HG03066 (cell line): ENCODE measurements around the gene TMEM18.

ENCODE experiments used
- ATAC-seq: cut with Tn5 transposase; IDR thresholded peaks from one replicate; pipeline ENCODE4 v1.9.1; 2021; ENCODE audit warnings: low read depth; ENCODE audit not compliant: unreplicated experiment

The TMEM18 gene

DNA sequence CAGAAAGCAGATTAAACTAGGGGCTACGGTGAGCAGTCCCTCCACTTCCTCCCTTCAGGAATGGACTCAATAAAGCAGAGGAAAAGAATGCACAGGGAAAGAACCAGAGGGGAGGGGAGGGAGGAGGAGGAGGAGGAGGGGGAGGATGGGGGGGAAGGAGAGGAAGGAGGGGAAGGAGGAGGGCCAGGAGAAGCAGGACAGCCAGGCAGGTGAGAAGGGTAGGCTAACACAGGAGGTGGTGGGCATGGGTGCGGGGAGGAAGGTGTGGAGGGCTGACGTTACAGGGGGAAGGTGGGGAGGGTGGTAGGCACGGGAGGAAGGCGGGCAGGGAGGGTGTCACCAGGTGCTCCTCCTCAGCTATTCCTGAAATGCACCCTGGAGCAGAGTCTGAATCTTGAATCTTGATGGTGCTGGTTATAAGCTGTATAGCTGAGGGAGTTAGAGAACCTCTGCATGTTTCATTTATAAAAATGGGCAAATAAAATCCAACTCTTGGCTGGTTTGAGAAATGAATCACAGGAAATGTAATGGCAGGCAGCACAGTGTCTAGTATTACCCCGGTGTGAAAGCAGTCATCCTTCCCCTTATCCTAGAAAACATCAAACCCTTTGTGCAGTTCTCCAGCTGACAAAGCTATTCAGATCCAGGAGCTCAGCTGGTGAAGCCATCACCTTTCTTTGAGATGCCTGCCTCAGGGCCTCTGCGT is 3.4 kb downstream of the TMEM18 start:
- ATAC-seq: no peak

GRCh38 chr2:673016-673415 is 4.2 kb downstream of the TMEM18 start:
- ATAC-seq: no peak

- no peak for ATAC-seq
Measured at GRCh38 chr2:672606-672905, 4.7 kb downstream of the TMEM18 start.

DNA sequence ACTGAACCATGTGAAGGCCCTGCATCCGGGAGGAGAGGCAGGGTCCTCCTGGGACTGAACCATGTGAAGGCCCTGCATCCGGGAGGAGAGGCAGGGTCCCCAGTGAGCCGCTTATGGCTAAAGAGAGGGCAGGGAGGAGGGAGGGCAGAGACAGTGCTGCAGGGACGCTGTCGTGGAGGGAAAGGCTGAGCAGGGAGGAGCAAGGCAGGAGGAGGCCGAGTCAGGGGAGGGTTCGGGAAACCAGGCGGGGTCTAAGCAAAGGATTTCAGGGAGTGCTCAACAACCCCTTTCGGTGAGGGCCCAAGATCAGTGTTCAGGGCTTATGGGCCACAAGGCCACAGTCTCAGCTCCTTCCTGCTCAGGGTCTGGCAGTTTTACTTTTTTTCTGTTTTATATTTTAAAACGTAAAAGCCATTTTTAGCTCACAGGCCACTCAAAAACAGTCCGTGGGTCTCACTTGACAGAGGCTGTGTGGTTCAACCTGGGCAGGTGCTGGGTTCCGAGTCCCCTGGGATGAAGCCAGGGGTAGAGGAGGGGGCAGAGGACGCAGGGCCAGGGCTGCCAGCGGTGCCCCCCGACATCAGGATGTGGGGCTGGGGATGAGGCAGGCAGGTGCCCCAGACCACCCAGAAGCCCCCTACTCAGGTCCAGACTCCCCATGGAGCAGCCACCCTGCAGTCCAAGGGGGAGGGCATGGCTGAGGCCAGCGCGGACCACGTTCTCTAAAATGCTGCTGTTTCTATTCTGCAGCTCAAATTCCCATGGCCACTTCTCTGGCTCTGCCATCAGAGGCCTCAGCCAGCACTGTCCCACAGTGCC is 5.2 kb downstream of the TMEM18 start:
- no peak for ATAC-seq

DNA sequence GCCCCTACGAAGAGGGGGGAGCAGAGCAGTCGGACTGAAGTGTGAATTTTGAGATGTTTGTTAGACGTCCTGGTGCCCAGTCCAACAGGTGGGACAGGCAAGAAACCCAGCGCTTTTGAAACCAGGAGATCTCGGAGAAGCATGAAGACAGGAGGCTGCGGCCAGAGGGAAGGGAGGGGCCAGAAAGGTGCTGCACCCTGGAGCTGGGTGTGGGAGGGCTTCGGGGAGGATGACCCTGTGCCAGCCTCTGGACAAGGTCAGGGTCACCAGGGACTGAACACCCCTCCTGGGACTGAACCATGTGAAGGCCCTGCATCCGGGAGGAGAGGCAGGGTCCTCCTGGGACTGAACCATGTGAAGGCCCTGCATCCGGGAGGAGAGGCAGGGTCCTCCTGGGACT is 6.1 kb downstream of the TMEM18 start:
- no peak for ATAC-seq

DNA sequence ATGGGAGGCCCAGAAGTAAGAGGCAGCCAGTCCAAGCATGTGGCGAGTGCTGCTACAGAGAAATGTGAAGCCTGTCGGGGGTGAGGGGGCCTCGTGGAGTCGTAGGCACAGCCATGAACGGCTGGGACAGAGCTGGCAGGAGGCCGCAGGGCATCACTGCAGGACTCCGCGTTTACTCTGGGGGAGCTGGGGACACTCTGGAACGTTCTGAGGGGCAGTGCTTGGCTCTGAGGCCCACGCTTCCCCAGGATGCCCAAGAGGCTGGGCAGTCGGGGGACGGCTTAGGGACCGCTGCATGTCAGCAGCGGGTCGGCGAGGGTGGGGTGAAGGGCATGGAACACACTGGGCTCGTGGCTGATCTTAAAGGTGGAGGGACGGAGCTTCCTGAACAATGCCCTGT is 6.6 kb downstream of the TMEM18 start:
- ATAC-seq: no peak

DNA sequence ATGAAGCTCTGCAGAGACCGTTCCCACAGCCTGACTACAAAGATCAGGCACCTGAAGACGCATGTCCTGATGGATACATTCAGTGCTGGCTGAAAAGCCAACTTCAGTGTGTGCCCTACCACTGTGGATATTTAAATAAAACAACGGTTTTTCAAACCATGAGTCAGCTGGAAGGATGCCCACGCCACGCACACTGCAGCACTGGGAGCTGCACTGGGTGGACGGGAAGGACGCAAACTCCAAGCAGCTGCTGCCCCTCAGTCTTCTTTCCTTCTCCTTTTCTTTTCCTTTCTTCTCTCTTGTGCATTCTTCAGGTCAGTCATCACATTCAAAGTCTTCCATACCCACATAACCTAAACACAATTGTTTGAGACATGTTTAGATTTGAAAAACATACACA is 7.9 kb downstream of the TMEM18 start:
- no peak for ATAC-seq

- ATAC-seq: no peak
Measured at GRCh38 chr2:668000-668398, 9.2 kb downstream of the TMEM18 start.

DNA sequence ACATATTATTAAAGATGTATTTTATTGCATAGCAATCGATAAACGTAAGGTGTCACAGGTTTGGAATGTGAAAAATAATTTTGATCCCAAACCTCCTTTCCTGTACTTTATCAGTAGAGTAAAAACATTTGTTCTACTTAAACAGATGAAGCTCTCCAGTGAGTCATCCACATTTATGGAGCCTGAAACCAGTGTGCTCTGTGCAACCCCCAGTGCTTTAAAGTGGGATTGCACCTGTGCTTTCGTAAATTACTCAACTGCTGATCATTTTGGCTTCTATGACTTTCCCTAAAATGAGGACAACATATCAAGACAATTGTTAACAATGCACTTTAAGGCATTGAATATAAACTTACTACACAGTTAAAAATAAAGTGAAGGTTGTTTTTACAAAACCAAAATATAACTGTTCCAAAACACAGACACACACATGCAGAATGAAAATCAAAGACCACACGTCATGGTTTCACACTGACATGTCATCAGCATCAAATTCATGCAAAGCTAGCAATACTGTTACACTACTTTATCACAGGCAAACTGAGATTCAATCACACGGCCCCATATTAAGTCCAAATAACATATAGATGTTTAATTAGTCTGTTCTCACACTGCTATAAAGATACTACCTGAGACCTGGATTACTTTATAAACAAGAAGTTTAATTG is 9.7 kb downstream of the TMEM18 start:
- ATAC-seq: no peak

DNA sequence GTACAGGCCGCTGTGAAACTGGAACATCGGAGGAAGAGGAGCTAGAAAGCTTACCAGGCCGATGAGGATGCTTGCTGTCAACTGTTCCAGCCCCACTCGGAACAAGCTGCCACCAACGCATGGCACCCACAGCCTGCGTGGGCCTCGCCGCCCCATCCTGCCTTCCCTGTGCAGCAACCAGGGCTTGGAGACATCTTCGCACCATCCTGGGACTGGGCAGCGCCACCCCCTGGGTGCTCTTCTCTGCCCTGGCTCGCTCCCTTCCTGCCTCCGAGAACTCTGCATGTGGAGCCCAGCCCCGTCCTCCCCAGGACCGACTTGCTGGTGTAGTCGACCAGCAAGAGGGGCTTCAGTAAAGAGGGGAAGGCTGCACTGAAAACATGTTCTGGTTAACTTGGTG is 10.8 kb downstream of the TMEM18 start:
- no peak for ATAC-seq

DNA sequence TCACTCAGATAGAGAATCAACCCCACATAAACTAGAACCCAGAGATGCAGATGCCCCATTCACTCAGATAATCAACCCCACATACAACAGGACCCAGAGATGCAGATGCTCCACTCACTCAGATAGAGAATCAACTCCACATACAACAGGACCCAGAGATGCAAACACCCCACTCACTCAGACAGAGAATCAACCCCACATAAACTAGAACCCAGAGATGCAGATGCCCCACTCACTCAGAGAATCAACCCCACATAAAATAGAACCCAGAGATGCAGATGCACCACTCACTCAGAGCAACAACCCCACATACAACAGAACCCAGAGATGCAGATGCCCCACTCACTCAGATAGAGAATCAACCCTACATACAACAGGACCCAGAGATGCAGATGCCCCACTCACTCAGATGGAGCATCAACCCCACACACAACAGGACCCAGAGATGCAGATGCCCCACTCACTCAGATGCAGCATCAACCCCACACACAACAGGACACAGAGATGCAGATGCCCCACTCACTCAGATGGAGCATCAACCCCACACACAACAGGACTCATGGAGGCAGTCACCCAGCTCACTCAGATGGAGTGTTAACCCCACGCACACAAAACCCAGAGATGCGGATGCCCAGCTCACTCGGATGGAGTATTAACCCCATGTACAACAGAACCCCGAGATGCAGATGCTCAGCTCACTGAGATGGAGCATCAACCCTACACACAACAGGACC is 11.7 kb downstream of the TMEM18 start:
- no peak for ATAC-seq

- ATAC-seq: no peak
Measured at GRCh38 chr2:664063-664462, 13.1 kb downstream of the TMEM18 start.

GRCh38 chr2:663221-663620 is 14.0 kb downstream of the TMEM18 start:
- ATAC-seq: no peak

DNA sequence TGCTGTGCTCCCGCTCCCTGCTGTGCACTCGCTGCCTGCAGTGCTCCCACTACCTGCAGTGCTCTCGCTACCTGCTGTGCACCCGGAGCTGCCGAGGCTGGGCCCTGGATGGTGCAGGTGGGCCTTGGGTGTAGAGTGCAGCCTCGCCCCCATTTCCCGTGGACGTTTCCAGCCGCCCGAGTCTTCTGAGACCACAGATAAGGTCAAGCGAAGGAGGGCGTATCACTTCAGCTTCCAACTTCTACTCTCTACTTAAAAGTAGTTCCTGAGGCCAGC is 15.9 kb downstream of the TMEM18 start:
- ATAC-seq: no peak

- no peak for ATAC-seq
Measured at GRCh38 chr2:660586-661359, 16.4 kb downstream of the TMEM18 start.

- ATAC-seq: no peak
Measured at GRCh38 chr2:660029-660428, 17.2 kb downstream of the TMEM18 start.

DNA sequence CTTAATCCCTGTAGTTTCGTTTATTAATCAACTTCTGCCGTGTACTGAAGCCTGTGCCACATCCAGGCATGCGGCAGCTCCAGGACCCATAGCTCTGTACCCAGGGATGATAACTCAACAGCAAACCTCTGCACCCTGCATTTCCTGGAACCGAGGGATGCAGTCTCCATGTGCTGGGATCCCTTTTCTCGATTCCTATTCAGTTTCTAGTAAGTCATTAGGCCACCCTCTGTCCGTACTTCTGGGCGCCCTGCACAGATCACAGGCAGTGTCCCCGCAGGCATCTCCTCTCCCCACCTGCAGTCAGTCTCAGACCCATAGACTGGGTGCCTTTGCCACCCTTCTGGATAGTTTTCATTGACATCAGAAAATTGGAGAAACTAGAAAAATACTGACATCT is 18.8 kb downstream of the TMEM18 start:
- no peak for ATAC-seq

DNA sequence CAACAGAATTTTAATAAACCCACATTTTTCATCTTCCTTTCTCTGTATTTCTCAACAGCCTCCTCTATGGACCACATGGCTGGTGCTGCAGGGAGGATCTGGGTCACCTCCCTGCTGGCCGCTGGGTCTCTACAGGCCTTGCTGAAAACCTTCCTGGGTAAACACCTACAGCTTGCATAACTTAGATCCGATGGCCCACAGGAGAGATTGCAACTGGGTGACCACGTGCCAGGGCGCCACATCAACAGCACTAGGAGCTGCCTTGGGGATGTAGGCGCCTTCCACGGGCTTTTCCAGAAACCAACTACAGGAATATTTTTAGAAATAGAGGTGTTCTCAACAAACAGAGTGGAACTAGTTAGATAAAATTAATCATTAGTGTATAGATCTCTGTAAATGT is 19.4 kb downstream of the TMEM18 start:
- ATAC-seq: no peak

DNA sequence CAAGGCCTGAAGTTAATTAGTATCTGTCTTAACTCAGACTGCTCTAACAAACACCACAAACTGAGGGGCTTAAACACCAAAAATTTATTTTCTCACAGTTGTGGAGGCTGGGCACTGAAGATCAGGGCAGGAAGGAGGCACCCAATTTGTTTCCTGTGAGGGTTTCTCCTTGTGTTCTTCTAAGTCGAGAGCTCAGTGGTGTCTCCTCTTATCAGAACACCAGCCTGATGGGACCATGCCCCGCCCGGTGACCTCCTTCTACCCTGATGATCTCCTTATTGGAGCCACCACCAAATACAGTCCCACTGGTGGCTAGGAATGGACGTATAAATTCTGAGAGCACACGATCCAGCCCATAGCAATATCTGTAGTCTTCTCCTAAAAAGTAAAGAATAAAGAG is 20.5 kb downstream of the TMEM18 start:
- ATAC-seq: no peak

DNA sequence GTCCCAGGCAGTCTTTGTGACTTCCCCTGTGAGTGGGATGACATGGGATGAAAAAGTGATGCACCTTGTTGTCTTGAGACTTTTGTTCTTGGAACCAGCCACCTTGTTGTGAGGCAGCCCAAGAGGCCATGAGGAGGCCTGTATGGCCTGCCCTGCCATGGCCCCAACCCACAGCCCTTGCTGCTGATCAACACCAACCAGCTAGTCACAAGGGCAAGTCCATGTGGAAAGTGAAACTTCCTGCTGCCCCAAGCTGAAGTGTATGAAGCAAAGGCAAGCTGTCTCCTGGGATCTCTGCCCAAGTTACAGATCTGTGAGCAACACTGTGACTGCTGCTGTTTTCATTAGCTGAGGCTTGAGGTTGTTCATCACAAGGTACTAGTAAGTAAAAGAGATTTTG is 21.6 kb downstream of the TMEM18 start:
- ATAC-seq: no peak

DNA sequence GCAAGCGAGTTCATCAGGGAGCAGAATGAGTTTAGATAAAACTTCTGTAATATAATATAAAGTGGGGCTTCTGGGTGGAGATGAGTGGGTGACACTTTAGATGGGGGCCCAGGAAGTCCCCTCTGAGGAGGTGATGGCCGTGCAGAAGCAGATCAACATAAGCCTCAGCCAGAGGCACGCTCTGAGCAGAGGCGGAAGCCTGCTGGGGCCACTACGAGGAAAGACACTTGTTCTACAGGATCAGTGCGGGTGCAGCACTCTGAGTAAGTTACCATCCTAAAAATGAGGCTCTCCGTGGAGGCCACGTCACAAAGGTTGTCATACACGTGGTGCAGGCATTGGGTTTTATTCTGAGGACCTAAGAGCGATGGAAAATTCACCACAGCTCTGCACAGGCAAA is 22.3 kb downstream of the TMEM18 start:
- no peak for ATAC-seq
